MM.1S (cell line): ENCODE results near the gene OR5M10.
"Not testable (repeated sequence)": the region's sequence is repeated elsewhere in the genome, so short reads cannot be mapped to it uniquely, and the experiment has no call there.

Experiments used
- EZH2 ChIP-seq: fragments of 300-600 bp; sonication (generic); optimal IDR thresholded peaks from 2 replicates; pipeline ENCODE3; 2017; ENCODE audit warnings: low read depth, mild to moderate bottlenecking, antibody characterized with exemption, low read length, mixed read lengths
- EZH2phosphoT487 ChIP-seq: fragments of 300-600 bp; sonication (generic); IDR thresholded peaks from 2 replicates; pipeline ENCODE4 v1.6.1; 2018; ENCODE audit warnings: antibody characterized with exemption, low read length
- TF ChIP-seq, protein P1 (sequence below): fragments of 300-600 bp; sonication (generic); IDR thresholded peaks from 2 replicates; pipeline ENCODE4 v1.5.1; 2016; ENCODE audit warnings: antibody characterized with exemption, low read length, mixed read lengths

DNA sequence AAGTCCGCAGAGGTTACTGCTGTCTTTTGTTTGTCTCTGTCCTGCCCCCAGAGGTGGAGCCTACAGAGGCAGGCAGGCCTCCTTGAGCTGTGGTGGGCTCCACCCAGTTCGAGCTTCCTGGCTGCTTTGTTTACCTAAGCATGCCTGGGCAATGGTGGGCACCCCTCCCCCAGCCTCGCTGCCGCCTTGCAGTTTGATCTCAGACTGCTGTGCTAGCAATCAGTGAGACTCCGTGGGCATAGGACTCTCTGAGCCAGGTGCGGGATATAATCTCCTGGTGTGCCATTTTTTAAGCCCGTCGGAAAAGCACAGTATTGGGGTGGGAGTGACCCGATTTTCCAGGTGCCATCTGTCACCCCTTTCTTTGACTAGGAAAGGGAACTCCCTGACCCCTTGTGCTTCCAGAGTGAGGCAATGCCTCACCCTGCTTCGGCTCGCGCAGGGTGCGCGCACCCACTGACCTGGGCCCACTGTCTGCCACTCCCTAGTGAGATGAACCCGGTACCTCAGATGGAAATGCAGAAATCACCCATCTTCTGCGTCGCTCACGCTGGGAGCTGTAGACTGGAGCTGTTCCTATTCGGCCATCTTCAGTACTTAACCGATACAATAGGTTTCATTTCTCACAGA lies 14.7 kb upstream of the OR5M10 start:
- TF ChIP-seq, protein P1, sequence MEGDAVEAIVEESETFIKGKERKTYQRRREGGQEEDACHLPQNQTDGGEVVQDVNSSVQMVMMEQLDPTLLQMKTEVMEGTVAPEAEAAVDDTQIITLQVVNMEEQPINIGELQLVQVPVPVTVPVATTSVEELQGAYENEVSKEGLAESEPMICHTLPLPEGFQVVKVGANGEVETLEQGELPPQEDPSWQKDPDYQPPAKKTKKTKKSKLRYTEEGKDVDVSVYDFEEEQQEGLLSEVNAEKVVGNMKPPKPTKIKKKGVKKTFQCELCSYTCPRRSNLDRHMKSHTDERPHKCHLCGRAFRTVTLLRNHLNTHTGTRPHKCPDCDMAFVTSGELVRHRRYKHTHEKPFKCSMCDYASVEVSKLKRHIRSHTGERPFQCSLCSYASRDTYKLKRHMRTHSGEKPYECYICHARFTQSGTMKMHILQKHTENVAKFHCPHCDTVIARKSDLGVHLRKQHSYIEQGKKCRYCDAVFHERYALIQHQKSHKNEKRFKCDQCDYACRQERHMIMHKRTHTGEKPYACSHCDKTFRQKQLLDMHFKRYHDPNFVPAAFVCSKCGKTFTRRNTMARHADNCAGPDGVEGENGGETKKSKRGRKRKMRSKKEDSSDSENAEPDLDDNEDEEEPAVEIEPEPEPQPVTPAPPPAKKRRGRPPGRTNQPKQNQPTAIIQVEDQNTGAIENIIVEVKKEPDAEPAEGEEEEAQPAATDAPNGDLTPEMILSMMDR = not testable (repeated sequence)
- not testable (repeated sequence) for TF ChIP-seq EZH2, EZH2phosphoT487
